Upper lobe of left lung (tissue), 4 donors: Measurements from ENCODE around the gene AATF.

Experiments used
- EP300 ChIP-seq, 4 donors: sonication (generic); formaldehyde crosslinking; IDR thresholded peaks; one replicate each; pipeline ENCODE4 v1.5.1; 2017; ENCODE audit warnings: antibody characterized with exemption in 4 of 4, control low read depth in 2 of 4
- POLR2A ChIP-seq, 4 donors: fragments of 450-650 bp; IDR thresholded peaks; one replicate each; pipeline ENCODE4 v1.5.1; 2016 to 2017; ENCODE audit warnings: antibody characterized with exemption in 4 of 4, mild to moderate bottlenecking in 2 of 4
- POLR2AphosphoS5 ChIP-seq, 2 donors: sonication (generic); formaldehyde crosslinking; IDR thresholded peaks; one replicate each; pipeline ENCODE4 v1.5.1; 2017; ENCODE audit warnings: antibody characterized with exemption in 2 of 2
- TF ChIP-seq, protein P1 (sequence below), 6 experiments: fragments of 450-650 bp in 4 of 6; fragments of 200-600 bp in 2 of 6; sonication (generic) in 2 of 6; IDR thresholded peaks; one replicate each; pipeline ENCODE4 v1.5.1; 2016 to 2019; ENCODE audit warnings: antibody characterized with exemption in 6 of 6

DNA sequence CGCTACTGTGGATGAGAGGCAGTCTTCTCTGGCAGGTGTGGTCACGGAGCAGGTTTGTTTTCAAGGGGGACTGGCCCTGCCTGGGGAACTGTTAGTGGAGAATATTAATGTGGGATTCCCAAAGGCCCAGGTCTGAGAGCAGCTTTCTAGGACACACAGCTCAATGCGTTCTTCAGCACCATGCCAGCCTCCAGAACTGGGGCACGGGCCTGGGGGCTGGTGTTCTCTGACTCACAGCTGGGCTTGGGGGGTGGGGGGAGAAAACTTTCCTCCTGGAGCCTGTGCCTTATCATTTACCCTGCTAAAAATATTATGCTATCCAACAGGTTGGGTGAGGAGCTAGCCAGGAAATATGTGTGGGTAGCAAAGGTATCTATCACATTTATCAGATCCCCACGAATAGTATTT is 24.9 kb upstream of the AATF start:
- TF ChIP-seq, protein P1, sequence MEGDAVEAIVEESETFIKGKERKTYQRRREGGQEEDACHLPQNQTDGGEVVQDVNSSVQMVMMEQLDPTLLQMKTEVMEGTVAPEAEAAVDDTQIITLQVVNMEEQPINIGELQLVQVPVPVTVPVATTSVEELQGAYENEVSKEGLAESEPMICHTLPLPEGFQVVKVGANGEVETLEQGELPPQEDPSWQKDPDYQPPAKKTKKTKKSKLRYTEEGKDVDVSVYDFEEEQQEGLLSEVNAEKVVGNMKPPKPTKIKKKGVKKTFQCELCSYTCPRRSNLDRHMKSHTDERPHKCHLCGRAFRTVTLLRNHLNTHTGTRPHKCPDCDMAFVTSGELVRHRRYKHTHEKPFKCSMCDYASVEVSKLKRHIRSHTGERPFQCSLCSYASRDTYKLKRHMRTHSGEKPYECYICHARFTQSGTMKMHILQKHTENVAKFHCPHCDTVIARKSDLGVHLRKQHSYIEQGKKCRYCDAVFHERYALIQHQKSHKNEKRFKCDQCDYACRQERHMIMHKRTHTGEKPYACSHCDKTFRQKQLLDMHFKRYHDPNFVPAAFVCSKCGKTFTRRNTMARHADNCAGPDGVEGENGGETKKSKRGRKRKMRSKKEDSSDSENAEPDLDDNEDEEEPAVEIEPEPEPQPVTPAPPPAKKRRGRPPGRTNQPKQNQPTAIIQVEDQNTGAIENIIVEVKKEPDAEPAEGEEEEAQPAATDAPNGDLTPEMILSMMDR (IDR thresholded peaks at IDR 0.05), result no peak
- TF ChIP-seq POLR2A (IDR thresholded peaks at IDR 0.05) (no peak), POLR2AphosphoS5 (IDR thresholded peaks at IDR 0.05) (no peak), EP300 (IDR thresholded peaks at IDR 0.05) (no peak)
